Prostate gland (tissue), 2 donors: ENCODE measurements around the gene SIGLEC6.

Experiments
- POLR2A ChIP-seq: fragments of 450-650 bp; IDR thresholded peaks from one replicate; pipeline ENCODE4 v1.6.1; 2016; ENCODE audit warnings: antibody characterized with exemption, mild to moderate bottlenecking
- POLR2AphosphoS5 ChIP-seq: sonication (generic); formaldehyde crosslinking; IDR thresholded peaks from one replicate; pipeline ENCODE4 v1.6.1; 2017; ENCODE audit warnings: antibody characterized with exemption
- TF ChIP-seq, protein P1 (sequence below), 4 experiments: fragments of 200-600 bp in 2 of 4; fragments of 450-650 bp in 2 of 4; sonication (generic) in 2 of 4; IDR thresholded peaks; 1 replicate in 3 of 4; 2 replicates in 1 of 4; pipeline ENCODE4 v1.5.1; 2016 to 2019; ENCODE audit warnings: antibody characterized with exemption in 4 of 4, mild to moderate bottlenecking in 2 of 4, moderate library complexity in 2 of 4

DNA sequence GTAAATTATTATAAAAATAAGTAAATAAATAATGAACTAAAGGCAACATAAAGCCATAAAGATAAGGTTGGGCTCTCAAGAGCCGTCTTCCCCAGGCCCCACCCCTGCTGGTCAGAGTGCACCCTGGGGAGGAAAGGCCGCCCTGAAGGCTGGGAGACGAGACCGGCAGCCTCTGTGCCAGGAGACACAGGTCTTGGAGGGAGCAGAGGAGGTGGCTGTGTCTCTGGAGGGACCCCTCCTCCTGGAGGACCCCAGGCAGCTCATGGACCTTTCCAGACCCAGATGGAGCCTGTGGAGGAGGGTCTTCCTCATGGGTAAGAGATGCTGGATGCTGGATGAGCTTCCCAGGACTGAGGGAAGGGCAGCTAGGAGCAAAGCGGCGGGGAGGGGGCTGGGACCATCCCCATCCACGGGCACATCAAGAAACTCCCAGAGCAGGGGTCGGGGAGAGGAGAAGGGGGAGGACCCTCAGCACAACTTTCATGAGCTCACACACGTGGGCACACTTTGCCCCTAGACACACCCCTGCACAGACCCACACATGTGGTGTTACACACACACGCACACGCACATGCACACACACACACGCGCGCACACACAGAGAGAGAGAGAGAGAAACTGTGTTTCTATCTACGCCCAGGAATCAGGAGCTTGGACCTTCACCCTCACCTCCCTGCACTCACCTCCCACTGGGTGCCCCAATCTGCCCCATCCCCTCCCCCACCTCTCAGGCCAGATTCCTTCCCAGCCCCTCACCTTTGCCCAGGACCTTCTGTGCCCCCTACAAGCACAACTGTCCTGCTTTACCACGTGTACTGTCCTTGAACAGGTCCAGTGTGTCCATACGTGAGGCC is 52.9 kb downstream of the SIGLEC6 start, which contains the start of gene CEACAM18:
- TF ChIP-seq, protein P1, sequence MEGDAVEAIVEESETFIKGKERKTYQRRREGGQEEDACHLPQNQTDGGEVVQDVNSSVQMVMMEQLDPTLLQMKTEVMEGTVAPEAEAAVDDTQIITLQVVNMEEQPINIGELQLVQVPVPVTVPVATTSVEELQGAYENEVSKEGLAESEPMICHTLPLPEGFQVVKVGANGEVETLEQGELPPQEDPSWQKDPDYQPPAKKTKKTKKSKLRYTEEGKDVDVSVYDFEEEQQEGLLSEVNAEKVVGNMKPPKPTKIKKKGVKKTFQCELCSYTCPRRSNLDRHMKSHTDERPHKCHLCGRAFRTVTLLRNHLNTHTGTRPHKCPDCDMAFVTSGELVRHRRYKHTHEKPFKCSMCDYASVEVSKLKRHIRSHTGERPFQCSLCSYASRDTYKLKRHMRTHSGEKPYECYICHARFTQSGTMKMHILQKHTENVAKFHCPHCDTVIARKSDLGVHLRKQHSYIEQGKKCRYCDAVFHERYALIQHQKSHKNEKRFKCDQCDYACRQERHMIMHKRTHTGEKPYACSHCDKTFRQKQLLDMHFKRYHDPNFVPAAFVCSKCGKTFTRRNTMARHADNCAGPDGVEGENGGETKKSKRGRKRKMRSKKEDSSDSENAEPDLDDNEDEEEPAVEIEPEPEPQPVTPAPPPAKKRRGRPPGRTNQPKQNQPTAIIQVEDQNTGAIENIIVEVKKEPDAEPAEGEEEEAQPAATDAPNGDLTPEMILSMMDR (IDR thresholded peaks at IDR 0.05) = no peak
- no peak for TF ChIP-seq POLR2A
- no peak for TF ChIP-seq POLR2AphosphoS5
